HepG2 (cell line): ENCODE results near the gene DOK7. TPM values are rescaled to one million over a fixed set of nuclear protein-coding genes. Genes with fewer than 3 reads are reported as not detected.
A peak's percentile ranks its signal among the peaks of the same experiment; 100 is the strongest.

Experiments
- NCOA2 ChIP-seq: sonication (generic); formaldehyde crosslinking; IDR thresholded peaks from 2 replicates; pipeline ENCODE4 v1.8.0; 2022; ENCODE audit warnings: inconsistent platforms
- NCOR1 ChIP-seq: fragments of 200-600 bp; sonication (generic); IDR thresholded peaks from 2 replicates; pipeline ENCODE4 v1.7.0; 2017; ENCODE audit warnings: antibody characterized with exemption, low read length, borderline replicate concordance
- NFIB ChIP-seq: sonication (generic); formaldehyde crosslinking; IDR thresholded peaks from 2 replicates; pipeline ENCODE4 v1.9.0; 2021; ENCODE audit warnings: missing genetic modification reagents, mild to moderate bottlenecking, borderline replicate concordance
- RXRA ChIP-seq: sonication (generic); formaldehyde crosslinking; IDR thresholded peaks from 2 replicates; pipeline ENCODE4 v1.5.1; 2020; ENCODE audit warnings: missing genetic modification reagents
- SRSF1 ChIP-seq: fragments of 200-400 bp; formaldehyde crosslinking; optimal IDR thresholded peaks from 2 replicates; pipeline ENCODE3; 2017; ENCODE audit warnings: mild to moderate bottlenecking, low read depth, low read length, moderate library complexity
- THYN1 ChIP-seq: sonication (generic); formaldehyde crosslinking; IDR thresholded peaks from 2 replicates; pipeline ENCODE4 v1.8.1; 2023; ENCODE audit warnings: low read depth, mild to moderate bottlenecking, moderate library complexity, missing genetic modification reagents, borderline replicate concordance
- XBP1 ChIP-seq: sonication (generic); formaldehyde crosslinking; IDR thresholded peaks from 2 replicates; pipeline ENCODE4 v1.5.0; 2020; ENCODE audit warnings: missing genetic modification reagents
- ZNF30 ChIP-seq: sonication (generic); formaldehyde crosslinking; IDR thresholded peaks from 2 replicates; pipeline ENCODE4 v1.5.0; 2020; ENCODE audit warnings: mild to moderate bottlenecking, missing genetic modification reagents
- ZNF441 ChIP-seq: sonication (generic); formaldehyde crosslinking; IDR thresholded peaks from 2 replicates; pipeline ENCODE4 v1.7.0; 2021; ENCODE audit warnings: missing genetic modification reagents, borderline replicate concordance
- ZNF780A ChIP-seq: sonication (generic); formaldehyde crosslinking; IDR thresholded peaks from 2 replicates; pipeline ENCODE4 v1.8.0; 2022; ENCODE audit warnings: mild to moderate bottlenecking, missing genetic modification reagents, moderate library complexity
- polyA plus RNA-seq, 8 experiments: library from polyadenylated mRNA; depleted of rRNA in 3 of 8; stranded (reverse) in 7 of 8; unstranded in 1 of 8; fragments of >200 nt; fragmentation: Illumina TruSeq in 4 of 8; extraction: Trizol in 4 of 8; gene quantifications; 2 replicates each; pipeline versions ENCODE4 v1.2.1 to v1.2.3, GENCODE V29; 2011 to 2016; ENCODE audit warnings: low read depth in 4 of 8, missing spikeins in 1 of 8, mixed read lengths in 1 of 8; ENCODE audit not compliant: insufficient read depth in 1 of 8
- total RNA-seq, 5 experiments: library from RNA; depleted of rRNA; stranded (reverse); fragments of >200 nt; fragmentation: Illumina TruSeq; extraction: Trizol; gene quantifications; 2 replicates each; pipeline ENCODE4 v1.2.3, GENCODE V29; 2016; ENCODE audit warnings: low read depth in 1 of 5
- TF ChIP-seq, protein P1 (sequence below): sonication (generic); formaldehyde crosslinking; IDR thresholded peaks from one replicate; pipeline ENCODE4 v1.5.1; 2020; ENCODE audit warnings: mild to moderate bottlenecking, missing genetic modification reagents; ENCODE audit errors: not compliant biosample characterization
- TF ChIP-seq, protein P2 (sequence below): sonication (generic); formaldehyde crosslinking; IDR thresholded peaks from 2 replicates; pipeline ENCODE4 v1.5.0; 2020; ENCODE audit warnings: mild to moderate bottlenecking, missing genetic modification reagents
- TF ChIP-seq, protein P3 (sequence below): sonication (generic); formaldehyde crosslinking; IDR thresholded peaks from 2 replicates; pipeline ENCODE4 v1.5.1; 2020; ENCODE audit warnings: missing genetic modification reagents, mild to moderate bottlenecking, borderline replicate concordance
- TF ChIP-seq, protein P4 (sequence below): sonication (generic); formaldehyde crosslinking; IDR thresholded peaks from 2 replicates; pipeline ENCODE4 v1.4.0; 2020; ENCODE audit warnings: low read depth, missing genetic modification reagents

DOK7 gene
- total and polyA plus RNA-seq, 2 of the 13 experiments (the other 11 are each of a cell fraction or from before 2014, with no cell fraction given): 0.03 to 0.07 TPM

DNA sequence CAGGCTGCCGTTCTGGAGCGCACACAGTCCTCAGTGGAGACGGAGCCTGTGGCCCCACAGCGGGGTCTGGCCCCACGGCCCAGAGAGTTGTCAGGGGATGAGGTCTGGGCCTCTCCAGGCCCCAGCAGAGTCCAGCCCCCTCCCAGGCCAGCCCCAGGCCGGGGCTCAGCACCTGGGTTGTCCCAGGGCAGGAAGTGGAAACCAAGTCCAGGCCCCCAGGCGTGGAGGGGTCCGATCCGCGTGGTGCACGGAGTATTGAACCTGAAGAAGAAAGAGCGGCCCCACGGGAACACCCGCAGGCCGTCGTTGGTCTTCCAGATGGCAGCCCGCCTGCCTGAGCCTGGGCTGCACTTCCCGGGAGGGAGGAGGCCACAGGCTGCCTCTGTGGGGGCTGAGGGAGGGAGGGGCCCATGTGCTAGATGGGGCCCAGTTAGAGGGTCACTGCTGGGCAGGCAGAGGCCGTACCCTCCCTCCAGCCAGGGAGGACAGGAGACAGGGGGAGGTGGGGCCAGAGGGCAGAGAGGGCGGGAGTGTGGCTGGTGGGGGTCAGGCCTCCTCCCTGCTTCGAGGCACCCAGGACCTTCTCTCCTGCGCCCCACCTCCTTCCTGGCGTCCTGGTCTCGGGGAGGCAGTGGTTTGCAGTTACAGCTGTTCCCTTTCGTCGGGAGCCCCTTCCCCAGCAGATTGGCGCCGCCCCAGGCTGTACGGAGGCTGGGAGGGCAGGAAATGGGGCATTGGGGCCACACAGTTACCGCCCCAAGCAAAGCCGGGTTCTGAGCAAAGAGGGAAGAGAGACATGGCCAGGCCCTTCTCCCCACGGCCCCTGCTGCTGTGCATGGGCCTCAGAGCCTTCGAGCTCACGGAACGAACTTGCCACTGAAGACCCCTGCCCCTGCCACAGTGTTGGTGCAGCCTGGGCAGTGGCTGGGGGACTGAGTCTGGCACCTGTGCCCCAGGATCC is 13.3 kb upstream of the DOK7 start (continued):
- TF ChIP-seq, protein P1, sequence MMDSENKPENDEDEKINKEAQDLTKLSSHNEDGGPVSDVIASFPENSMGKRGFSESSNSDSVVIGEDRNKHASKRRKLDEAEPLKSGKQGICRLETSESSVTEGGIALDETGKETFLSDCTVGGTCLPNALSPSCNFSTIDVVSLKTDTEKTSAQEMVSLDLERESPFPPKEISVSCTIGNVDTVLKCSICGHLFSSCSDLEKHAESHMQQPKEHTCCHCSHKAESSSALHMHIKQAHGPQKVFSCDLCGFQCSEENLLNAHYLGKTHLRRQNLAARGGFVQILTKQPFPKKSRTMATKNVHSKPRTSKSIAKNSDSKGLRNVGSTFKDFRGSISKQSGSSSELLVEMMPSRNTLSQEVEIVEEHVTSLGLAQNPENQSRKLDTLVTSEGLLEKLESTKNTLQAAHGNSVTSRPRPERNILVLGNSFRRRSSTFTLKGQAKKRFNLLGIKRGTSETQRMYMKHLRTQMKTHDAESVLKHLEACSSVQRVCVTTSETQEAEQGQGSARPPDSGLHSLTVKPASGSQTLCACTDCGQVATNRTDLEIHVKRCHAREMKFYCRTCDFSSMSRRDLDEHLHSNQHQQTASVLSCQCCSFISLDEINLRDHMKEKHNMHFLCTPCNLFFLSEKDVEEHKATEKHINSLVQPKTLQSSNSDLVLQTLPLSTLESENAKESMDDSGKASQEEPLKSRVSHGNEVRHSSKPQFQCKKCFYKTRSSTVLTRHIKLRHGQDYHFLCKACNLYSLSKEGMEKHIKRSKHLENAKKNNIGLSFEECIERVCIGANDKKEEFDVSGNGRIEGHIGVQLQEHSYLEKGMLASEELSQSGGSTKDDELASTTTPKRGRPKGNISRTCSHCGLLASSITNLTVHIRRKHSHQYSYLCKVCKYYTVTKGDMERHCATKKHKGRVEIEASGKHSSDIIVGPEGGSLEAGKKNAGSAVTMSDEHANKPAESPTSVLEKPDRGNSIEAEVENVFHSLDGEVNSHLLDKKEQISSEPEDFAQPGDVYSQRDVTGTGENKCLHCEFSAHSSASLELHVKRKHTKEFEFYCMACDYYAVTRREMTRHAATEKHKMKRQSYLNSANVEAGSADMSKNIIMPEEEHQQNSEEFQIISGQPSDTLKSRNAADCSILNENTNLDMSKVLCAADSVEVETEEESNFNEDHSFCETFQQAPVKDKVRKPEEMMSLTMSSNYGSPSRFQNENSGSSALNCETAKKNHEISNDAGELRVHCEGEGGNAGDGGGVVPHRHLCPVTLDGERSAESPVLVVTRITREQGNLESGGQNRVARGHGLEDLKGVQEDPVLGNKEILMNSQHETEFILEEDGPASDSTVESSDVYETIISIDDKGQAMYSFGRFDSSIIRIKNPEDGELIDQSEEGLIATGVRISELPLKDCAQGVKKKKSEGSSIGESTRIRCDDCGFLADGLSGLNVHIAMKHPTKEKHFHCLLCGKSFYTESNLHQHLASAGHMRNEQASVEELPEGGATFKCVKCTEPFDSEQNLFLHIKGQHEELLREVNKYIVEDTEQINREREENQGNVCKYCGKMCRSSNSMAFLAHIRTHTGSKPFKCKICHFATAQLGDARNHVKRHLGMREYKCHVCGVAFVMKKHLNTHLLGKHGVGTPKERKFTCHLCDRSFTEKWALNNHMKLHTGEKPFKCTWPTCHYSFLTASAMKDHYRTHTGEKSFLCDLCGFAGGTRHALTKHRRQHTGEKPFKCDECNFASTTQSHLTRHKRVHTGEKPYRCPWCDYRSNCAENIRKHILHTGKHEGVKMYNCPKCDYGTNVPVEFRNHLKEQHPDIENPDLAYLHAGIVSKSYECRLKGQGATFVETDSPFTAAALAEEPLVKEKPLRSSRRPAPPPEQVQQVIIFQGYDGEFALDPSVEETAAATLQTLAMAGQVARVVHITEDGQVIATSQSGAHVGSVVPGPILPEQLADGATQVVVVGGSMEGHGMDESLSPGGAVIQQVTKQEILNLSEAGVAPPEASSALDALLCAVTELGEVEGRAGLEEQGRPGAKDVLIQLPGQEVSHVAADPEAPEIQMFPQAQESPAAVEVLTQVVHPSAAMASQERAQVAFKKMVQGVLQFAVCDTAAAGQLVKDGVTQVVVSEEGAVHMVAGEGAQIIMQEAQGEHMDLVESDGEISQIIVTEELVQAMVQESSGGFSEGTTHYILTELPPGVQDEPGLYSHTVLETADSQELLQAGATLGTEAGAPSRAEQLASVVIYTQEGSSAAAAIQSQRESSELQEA: no peak
- no peak for TF ChIP-seq ZNF780A (CRISPR knock-in tag)
- TF ChIP-seq, protein P2, sequence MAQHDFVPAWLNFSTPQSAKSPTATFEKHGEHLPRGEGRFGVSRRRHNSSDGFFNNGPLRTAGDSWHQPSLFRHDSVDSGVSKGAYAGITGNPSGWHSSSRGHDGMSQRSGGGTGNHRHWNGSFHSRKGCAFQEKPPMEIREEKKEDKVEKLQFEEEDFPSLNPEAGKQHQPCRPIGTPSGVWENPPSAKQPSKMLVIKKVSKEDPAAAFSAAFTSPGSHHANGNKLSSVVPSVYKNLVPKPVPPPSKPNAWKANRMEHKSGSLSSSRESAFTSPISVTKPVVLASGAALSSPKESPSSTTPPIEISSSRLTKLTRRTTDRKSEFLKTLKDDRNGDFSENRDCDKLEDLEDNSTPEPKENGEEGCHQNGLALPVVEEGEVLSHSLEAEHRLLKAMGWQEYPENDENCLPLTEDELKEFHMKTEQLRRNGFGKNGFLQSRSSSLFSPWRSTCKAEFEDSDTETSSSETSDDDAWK (CRISPR knock-in tag): no peak
- TF ChIP-seq THYN1: no peak
- no peak for TF ChIP-seq NCOA2
- TF ChIP-seq RXRA (CRISPR knock-in tag): no peak
- TF ChIP-seq SRSF1: no peak
- TF ChIP-seq ZNF30 (CRISPR knock-in tag): no peak
- no peak for TF ChIP-seq NCOR1
- no peak for TF ChIP-seq ZNF441 (CRISPR knock-in tag)
- no peak for TF ChIP-seq XBP1
- TF ChIP-seq, protein P3, sequence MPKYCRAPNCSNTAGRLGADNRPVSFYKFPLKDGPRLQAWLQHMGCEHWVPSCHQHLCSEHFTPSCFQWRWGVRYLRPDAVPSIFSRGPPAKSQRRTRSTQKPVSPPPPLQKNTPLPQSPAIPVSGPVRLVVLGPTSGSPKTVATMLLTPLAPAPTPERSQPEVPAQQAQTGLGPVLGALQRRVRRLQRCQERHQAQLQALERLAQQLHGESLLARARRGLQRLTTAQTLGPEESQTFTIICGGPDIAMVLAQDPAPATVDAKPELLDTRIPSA: 0 out of 2 replicates have a peak, but pooled peaks have one; percentile 41
- TF ChIP-seq, protein P4, sequence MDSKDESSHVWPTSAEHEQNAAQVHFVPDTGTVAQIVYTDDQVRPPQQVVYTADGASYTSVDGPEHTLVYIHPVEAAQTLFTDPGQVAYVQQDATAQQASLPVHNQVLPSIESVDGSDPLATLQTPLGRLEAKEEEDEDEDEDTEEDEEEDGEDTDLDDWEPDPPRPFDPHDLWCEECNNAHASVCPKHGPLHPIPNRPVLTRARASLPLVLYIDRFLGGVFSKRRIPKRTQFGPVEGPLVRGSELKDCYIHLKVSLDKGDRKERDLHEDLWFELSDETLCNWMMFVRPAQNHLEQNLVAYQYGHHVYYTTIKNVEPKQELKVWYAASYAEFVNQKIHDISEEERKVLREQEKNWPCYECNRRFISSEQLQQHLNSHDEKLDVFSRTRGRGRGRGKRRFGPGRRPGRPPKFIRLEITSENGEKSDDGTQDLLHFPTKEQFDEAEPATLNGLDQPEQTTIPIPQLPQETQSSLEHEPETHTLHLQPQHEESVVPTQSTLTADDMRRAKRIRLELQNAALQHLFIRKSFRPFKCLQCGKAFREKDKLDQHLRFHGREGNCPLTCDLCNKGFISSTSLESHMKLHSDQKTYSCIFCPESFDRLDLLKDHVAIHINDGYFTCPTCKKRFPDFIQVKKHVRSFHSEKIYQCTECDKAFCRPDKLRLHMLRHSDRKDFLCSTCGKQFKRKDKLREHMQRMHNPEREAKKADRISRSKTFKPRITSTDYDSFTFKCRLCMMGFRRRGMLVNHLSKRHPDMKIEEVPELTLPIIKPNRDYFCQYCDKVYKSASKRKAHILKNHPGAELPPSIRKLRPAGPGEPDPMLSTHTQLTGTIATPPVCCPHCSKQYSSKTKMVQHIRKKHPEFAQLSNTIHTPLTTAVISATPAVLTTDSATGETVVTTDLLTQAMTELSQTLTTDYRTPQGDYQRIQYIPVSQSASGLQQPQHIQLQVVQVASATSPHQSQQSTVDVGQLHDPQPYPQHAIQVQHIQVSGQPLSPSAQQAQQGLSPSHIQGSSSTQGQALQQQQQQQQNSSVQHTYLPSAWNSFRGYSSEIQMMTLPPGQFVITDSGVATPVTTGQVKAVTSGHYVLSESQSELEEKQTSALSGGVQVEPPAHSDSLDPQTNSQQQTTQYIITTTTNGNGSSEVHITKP (CRISPR knock-in tag): no peak
- TF ChIP-seq NFIB: no peak
